Glutamatergic neuron (in vitro differentiated cells): ENCODE results near the gene MAPK1IP1L. TPM values are rescaled to one million over a fixed set of nuclear protein-coding genes. Genes with fewer than 3 reads are reported as not detected.

Experiments
- DNase-seq: peaks from one replicate; pipeline ENCODE4 v3.0.0; 2022
- H3K27ac Mint-ChIP-seq: one replicate; pipeline ENCODE4 v1.8.0; 2020; ENCODE audit warnings: mild to moderate bottlenecking, mixed read lengths, inconsistent platforms; ENCODE audit not compliant: unreplicated experiment
- H3K27me3 Mint-ChIP-seq: one replicate; pipeline ENCODE4 v1.8.0; 2020; ENCODE audit warnings: mild to moderate bottlenecking, moderate library complexity, mixed read lengths, inconsistent platforms; ENCODE audit not compliant: unreplicated experiment
- H3K36me3 Mint-ChIP-seq: one replicate; pipeline ENCODE4 v1.8.0; 2020; ENCODE audit warnings: mild to moderate bottlenecking, mixed read lengths, inconsistent platforms; ENCODE audit not compliant: unreplicated experiment
- H3K4me1 Mint-ChIP-seq: one replicate; pipeline ENCODE4 v1.8.0; 2020; ENCODE audit warnings: mild to moderate bottlenecking, low read depth, mixed read lengths, inconsistent platforms; ENCODE audit not compliant: unreplicated experiment
- H3K4me3 Mint-ChIP-seq: one replicate; pipeline ENCODE4 v1.8.0; 2020; ENCODE audit warnings: mild to moderate bottlenecking, mixed read lengths, inconsistent platforms; ENCODE audit not compliant: unreplicated experiment
- H3K9me3 Mint-ChIP-seq: one replicate; pipeline ENCODE4 v1.8.0; 2020; ENCODE audit warnings: mild to moderate bottlenecking, moderate library complexity, mixed read lengths, inconsistent platforms; ENCODE audit not compliant: unreplicated experiment
- CTCF ChIP-seq: fragments of 200-600 bp; sonication (generic); IDR thresholded peaks from one replicate; pipeline ENCODE4 v1.5.0; 2021; ENCODE audit not compliant: partially characterized antibody, unreplicated experiment
- total RNA-seq: library from RNA; stranded (reverse); fragmentation: NEBNext Ultra II Directional; extraction: Animal tissue kit (Norgen Biotek cat#: 25700); gene quantifications from one replicate; pipeline ENCODE4 v1.2.1, GENCODE V29; 2021; ENCODE audit not compliant: unreplicated experiment

MAPK1IP1L gene
- total RNA-seq, 1 donor from 2014 or later = 97.9 TPM

- no peaks in the 10 kb centered on the region for H3K36me3 Mint-ChIP-seq
- no peak for DNase-seq
- H3K9me3 Mint-ChIP-seq = no peaks in the 10 kb centered on the region
- no peak overlapping the region for H3K4me3 Mint-ChIP-seq
- H3K27me3 Mint-ChIP-seq = peaks cover 1% of the 10 kb centered on the region
- TF ChIP-seq CTCF = no peak
- H3K27ac Mint-ChIP-seq = no peak overlapping the region
- H3K4me1 Mint-ChIP-seq = no peaks in the 10 kb centered on the region
Observed at GRCh38 chr14:55097881-55098560, 46.6 kb downstream of the MAPK1IP1L start.

- TF ChIP-seq CTCF = no peak
- no peak for DNase-seq
- Mint-ChIP-seq H3K4me3 (no peak overlapping the region), H3K9me3 (no peaks in the 10 kb centered on the region), H3K27ac (no peak overlapping the region), H3K4me1 (no peaks in the 10 kb centered on the region), H3K27me3 (peaks cover 1% of the 10 kb centered on the region), H3K36me3 (no peaks in the 10 kb centered on the region)
Observed at GRCh38 chr14:55098561-55098898, 47.1 kb downstream of the MAPK1IP1L start.

GRCh38 chr14:55099756-55100155 lies 48.3 kb downstream of the MAPK1IP1L start:
- TF ChIP-seq CTCF = no peak
- Mint-ChIP-seq H3K27ac (no peak overlapping the region), H3K4me3 (no peak overlapping the region), H3K9me3 (peaks cover 2% of the 10 kb centered on the region), H3K27me3 (peaks cover 4% of the 10 kb centered on the region), H3K36me3 (peaks cover 7% of the 10 kb centered on the region), H3K4me1 (no peaks in the 10 kb centered on the region)
- DNase-seq = no peak

GRCh38 chr14:55101698-55102097 lies 50.3 kb downstream of the MAPK1IP1L start:
- Mint-ChIP-seq H3K4me1 (no peaks in the 10 kb centered on the region), H3K9me3 (peaks cover 2% of the 10 kb centered on the region), H3K4me3 (no peak overlapping the region), H3K27ac (no peak overlapping the region), H3K36me3 (peaks cover 7% of the 10 kb centered on the region), H3K27me3 (peaks cover 4% of the 10 kb centered on the region)
- TF ChIP-seq CTCF = no peak
- no peak for DNase-seq

- no peaks in the 10 kb centered on the region for H3K4me1 Mint-ChIP-seq
- peaks cover 7% of the 10 kb centered on the region for H3K36me3 Mint-ChIP-seq
- TF ChIP-seq CTCF = no peak
- H3K27ac Mint-ChIP-seq = no peak overlapping the region
- H3K9me3 Mint-ChIP-seq = peaks cover 2% of the 10 kb centered on the region
- H3K27me3 Mint-ChIP-seq = peaks cover 4% of the 10 kb centered on the region
- DNase-seq = no peak
- H3K4me3 Mint-ChIP-seq = no peak overlapping the region
Observed at GRCh38 chr14:55102141-55102621, 50.7 kb downstream of the MAPK1IP1L start.
